Fibroblast of lung (primary cell): ENCODE results near the gene CAMK2G. TPM values are rescaled to one million over a fixed set of nuclear protein-coding genes. Genes with fewer than 3 reads are reported as not detected.

Source experiments
- DNase-seq, 2 donors: peaks; one replicate each; pipeline versions ENCODE4 v3.0.0 to v3.0.0-alpha.2; 2010; ENCODE audit warnings: low read depth in 2 of 2
- H2AFZ ChIP-seq: 2 replicates; pipeline ENCODE4 v1.5.1; 2012; ENCODE audit warnings: low read length, control low read depth, inconsistent platforms
- H3K27ac ChIP-seq: 2 replicates; pipeline ENCODE4 v1.5.1; 2011; ENCODE audit warnings: low read length, control low read depth; ENCODE audit not compliant: insufficient read depth
- H3K27me3 ChIP-seq: 2 replicates; pipeline ENCODE4 v1.5.1; 2011; ENCODE audit warnings: mild to moderate bottlenecking, low read length; ENCODE audit not compliant: control insufficient read depth, insufficient read depth
- H3K36me3 ChIP-seq: 2 replicates; pipeline ENCODE4 v1.5.1; 2011; ENCODE audit warnings: low read length; ENCODE audit not compliant: control insufficient read depth, insufficient read depth
- H3K4me1 ChIP-seq: 2 replicates; pipeline ENCODE4 v1.5.1; 2011; ENCODE audit warnings: low read length; ENCODE audit not compliant: control insufficient read depth, insufficient read depth; ENCODE audit errors: extremely low read depth
- H3K4me2 ChIP-seq: 2 replicates; pipeline ENCODE4 v1.5.1; 2011; ENCODE audit warnings: low read length, control low read depth; ENCODE audit not compliant: insufficient read depth; ENCODE audit errors: extremely low read depth
- H3K4me3 ChIP-seq, 4 experiments: fragments of 200-600 bp in 1 of 4; sonication (generic) in 1 of 4; replicated peaks in 1 of 4; 2 replicates each; pipeline ENCODE4 v1.5.1; 2011 to 2016; ENCODE audit warnings: low read length in 4 of 4, low read depth in 3 of 4, mild to moderate bottlenecking in 3 of 4, control low read depth in 2 of 4, inconsistent platforms in 1 of 4, mixed read lengths in 1 of 4; ENCODE audit not compliant: insufficient read depth in 1 of 4; ENCODE audit errors: control extremely low read depth in 1 of 4
- H3K79me2 ChIP-seq: 2 replicates; pipeline ENCODE4 v1.5.1; 2012; ENCODE audit warnings: mild to moderate bottlenecking, low read length, inconsistent platforms; ENCODE audit not compliant: control insufficient read depth, insufficient read depth
- H3K9ac ChIP-seq: 2 replicates; pipeline ENCODE4 v1.5.1; 2011; ENCODE audit warnings: mild to moderate bottlenecking, low read length, control low read depth; ENCODE audit not compliant: insufficient read depth
- H3K9me3 ChIP-seq: 2 replicates; pipeline ENCODE4 v1.5.1; 2012; ENCODE audit warnings: low read depth, low read length; ENCODE audit not compliant: control insufficient read depth, insufficient read depth
- H4K20me1 ChIP-seq: 2 replicates; pipeline ENCODE4 v1.5.1; 2011; ENCODE audit warnings: low read length; ENCODE audit not compliant: control insufficient read depth, insufficient read depth; ENCODE audit errors: extremely low read depth
- CTCF ChIP-seq, 2 donors: IDR thresholded peaks in 1 of 2; conservative IDR thresholded peaks in 1 of 2; 1 replicate in 1 of 2; 2 replicates in 1 of 2; pipeline ENCODE4 v1.5.1; 2011 to 2012; ENCODE audit warnings: low read length in 2 of 2, control low read depth in 1 of 2, inconsistent platforms in 1 of 2, low read depth in 1 of 2, mild to moderate bottlenecking in 1 of 2
- EZH2 ChIP-seq: IDR thresholded peaks from 2 replicates; pipeline ENCODE4 v1.5.1; 2012; ENCODE audit warnings: low read length, control low read depth, mild to moderate bottlenecking; ENCODE audit errors: missing control alignments
- polyA plus RNA-seq, 2 donors: library from polyadenylated mRNA; depleted of rRNA in 1 of 2; stranded (reverse) in 1 of 2; unstranded in 1 of 2; fragments of >200 nt; gene quantifications; 2 replicates each; pipeline ENCODE4 v1.2.1, GENCODE V29; 2011 to 2012; ENCODE audit warnings: missing spikeins in 1 of 2
- total RNA-seq: library from RNA; depleted of rRNA; stranded (reverse); fragments of >200 nt; gene quantifications from 2 replicates; pipeline ENCODE4 v1.2.1, GENCODE V29; 2014

The CAMK2G gene
- total and polyA plus RNA-seq, 2 donors (not counting 1 experiment from before 2014, with no cell fraction given), result 25.9 to 32.2 TPM

DNA sequence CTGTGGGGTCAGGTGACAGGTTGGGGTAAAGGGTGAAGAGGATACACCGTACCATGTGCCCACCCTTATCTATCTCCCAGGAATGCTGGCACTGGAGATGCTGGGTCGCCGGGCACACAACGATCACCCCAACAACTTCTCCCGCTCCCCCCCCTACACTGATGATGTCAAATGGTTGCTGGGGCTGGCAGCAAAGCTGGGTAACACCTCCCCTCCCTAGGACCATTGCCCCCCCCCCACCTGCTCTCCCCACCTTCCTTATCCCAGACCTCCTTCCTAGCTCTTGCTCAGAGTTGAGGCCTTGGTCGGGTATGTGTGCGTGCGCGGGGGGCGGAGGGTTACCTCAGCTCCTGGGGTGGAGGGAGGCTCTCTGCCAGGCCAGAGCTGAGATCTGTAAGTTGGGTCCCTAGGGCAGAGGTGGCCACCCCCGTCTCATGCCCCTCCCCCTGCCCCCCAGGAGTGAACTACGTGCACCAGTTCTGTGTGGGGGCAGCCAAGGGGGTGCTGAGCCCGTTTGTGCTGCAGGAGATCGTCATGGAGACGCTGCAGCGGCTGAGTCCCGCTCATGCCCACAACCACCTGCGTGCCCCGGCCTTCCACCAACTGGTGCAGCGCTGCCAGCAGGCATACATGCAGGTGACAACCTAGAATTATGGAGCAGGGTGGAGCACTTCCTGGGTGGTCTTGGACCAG is 73.6 kb downstream of the CAMK2G start:
- Histone ChIP-seq H3K27ac (no peak overlapping the region), H3K79me2 (no peaks in the 10 kb centered on the region), H3K9me3 (no peaks in the 10 kb centered on the region), H3K27me3 (no peaks in the 10 kb centered on the region), H4K20me1 (no peaks in the 10 kb centered on the region), H3K36me3 (peaks cover 31% of the 10 kb centered on the region), H2AFZ (no peak overlapping the region), H3K4me2 (no peak overlapping the region), H3K4me3 (no peak overlapping the region), H3K4me1 (no peaks in the 10 kb centered on the region), H3K9ac (no peak overlapping the region)
- no peak for DNase-seq
- no peak for TF ChIP-seq EZH2
- no peak for TF ChIP-seq CTCF (conservative IDR thresholded peaks at IDR 0.05 in 1 of 2, IDR thresholded peaks at IDR 0.05 in 1 of 2; ENCODE audit: low read depth in 1 of 2, low read length in 2 of 2)

- H2AFZ ChIP-seq, result no peak overlapping the region
- TF ChIP-seq CTCF (conservative IDR thresholded peaks at IDR 0.05 in 1 of 2, IDR thresholded peaks at IDR 0.05 in 1 of 2; ENCODE audit: low read depth in 1 of 2, low read length in 2 of 2) (no peak), EZH2 (no peak)
- H3K4me1 ChIP-seq, result no peaks in the 10 kb centered on the region
- H3K4me2 ChIP-seq, result no peak overlapping the region
- H3K9me3 ChIP-seq, result no peaks in the 10 kb centered on the region
- H3K27me3 ChIP-seq, result no peaks in the 10 kb centered on the region
- H3K79me2 ChIP-seq, result no peaks in the 10 kb centered on the region
- H3K9ac ChIP-seq, result no peak overlapping the region
- H3K4me3 ChIP-seq, result no peak overlapping the region
- no peak for DNase-seq
- no peak overlapping the region for H3K27ac ChIP-seq
- no peaks in the 10 kb centered on the region for H4K20me1 ChIP-seq
- peaks cover 36% of the 10 kb centered on the region for H3K36me3 ChIP-seq
Observed at GRCh38 chr10:73799899-73800559, 74.3 kb downstream of the CAMK2G start.

GRCh38 chr10:73798927-73799560 is 75.3 kb downstream of the CAMK2G start:
- no peaks in the 10 kb centered on the region for H4K20me1 ChIP-seq
- H3K9me3 ChIP-seq, result no peaks in the 10 kb centered on the region
- no peak overlapping the region for H3K9ac ChIP-seq
- DNase-seq, result no peak
- H2AFZ ChIP-seq, result no peak overlapping the region
- H3K4me2 ChIP-seq, result no peak overlapping the region
- no peak overlapping the region for H3K27ac ChIP-seq
- H3K4me1 ChIP-seq, result no peaks in the 10 kb centered on the region
- H3K4me3 ChIP-seq, result no peak overlapping the region
- peaks cover 41% of the 10 kb centered on the region for H3K36me3 ChIP-seq
- TF ChIP-seq CTCF (conservative IDR thresholded peaks at IDR 0.05 in 1 of 2, IDR thresholded peaks at IDR 0.05 in 1 of 2; ENCODE audit: low read depth in 1 of 2, low read length in 2 of 2) (no peak), EZH2 (no peak)
- no peaks in the 10 kb centered on the region for H3K79me2 ChIP-seq
- no peaks in the 10 kb centered on the region for H3K27me3 ChIP-seq
